PFSK-1 (cell line): ENCODE measurements around the gene METTL25B.

Experiments
- FOXP2 ChIP-seq: optimal IDR thresholded peaks from 2 replicates; pipeline ENCODE3; 2011; ENCODE audit warnings: borderline replicate concordance, control low read depth, inconsistent platforms; ENCODE audit not compliant: insufficient read depth; ENCODE audit errors: extremely low read length, extremely low read depth
- POLR2AphosphoS5 ChIP-seq: IDR thresholded peaks from 2 replicates; pipeline ENCODE4 v1.6.1; 2012; ENCODE audit warnings: low read depth, mild to moderate bottlenecking, control low read depth, low read length, moderate library complexity
- SIN3A ChIP-seq: IDR thresholded peaks from 2 replicates; pipeline ENCODE4 v1.6.1; 2012; ENCODE audit warnings: mild to moderate bottlenecking, low read length, moderate library complexity, borderline replicate concordance; ENCODE audit not compliant: insufficient read depth
- TAF1 ChIP-seq: IDR thresholded peaks from 2 replicates; pipeline ENCODE4 v1.6.1; 2012; ENCODE audit warnings: low read length, control low read depth, borderline replicate concordance; ENCODE audit not compliant: insufficient read depth
- TF ChIP-seq, protein P1 (sequence below), 2 experiments: IDR thresholded peaks; 2 replicates each; pipeline versions ENCODE4 v1.6.1 to v1.8.0; 2011 to 2012; ENCODE audit warnings: low read depth in 2 of 2, low read length in 2 of 2, control low read depth in 1 of 2, inconsistent platforms in 1 of 2, mild to moderate bottlenecking in 1 of 2, moderate library complexity in 1 of 2; ENCODE audit not compliant: insufficient read depth in 1 of 2

Gene METTL25B

DNA sequence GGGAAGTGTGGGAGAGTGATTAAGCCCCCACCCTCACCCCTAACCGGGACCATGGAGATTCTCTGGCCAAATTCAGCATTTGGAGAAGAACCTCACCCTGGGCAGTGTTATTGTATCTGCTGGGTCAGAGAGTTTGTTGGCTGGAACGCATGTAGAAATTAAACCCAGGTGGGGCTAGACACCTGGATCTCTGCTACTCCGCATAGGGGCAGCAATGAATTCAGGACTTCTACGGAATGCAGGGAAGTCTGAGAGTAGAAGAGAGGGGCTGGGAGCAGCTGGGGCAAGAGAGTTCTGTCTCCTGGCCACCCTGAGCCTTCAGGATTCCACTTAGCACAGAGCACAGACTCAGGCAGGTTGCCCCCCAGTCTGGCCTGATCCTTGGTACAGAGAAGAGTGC is 19.2 kb upstream of the METTL25B start:
- TF ChIP-seq FOXP2 (no peak), SIN3A (no peak), POLR2AphosphoS5 (no peak), TAF1 (no peak)
- TF ChIP-seq, protein P1, sequence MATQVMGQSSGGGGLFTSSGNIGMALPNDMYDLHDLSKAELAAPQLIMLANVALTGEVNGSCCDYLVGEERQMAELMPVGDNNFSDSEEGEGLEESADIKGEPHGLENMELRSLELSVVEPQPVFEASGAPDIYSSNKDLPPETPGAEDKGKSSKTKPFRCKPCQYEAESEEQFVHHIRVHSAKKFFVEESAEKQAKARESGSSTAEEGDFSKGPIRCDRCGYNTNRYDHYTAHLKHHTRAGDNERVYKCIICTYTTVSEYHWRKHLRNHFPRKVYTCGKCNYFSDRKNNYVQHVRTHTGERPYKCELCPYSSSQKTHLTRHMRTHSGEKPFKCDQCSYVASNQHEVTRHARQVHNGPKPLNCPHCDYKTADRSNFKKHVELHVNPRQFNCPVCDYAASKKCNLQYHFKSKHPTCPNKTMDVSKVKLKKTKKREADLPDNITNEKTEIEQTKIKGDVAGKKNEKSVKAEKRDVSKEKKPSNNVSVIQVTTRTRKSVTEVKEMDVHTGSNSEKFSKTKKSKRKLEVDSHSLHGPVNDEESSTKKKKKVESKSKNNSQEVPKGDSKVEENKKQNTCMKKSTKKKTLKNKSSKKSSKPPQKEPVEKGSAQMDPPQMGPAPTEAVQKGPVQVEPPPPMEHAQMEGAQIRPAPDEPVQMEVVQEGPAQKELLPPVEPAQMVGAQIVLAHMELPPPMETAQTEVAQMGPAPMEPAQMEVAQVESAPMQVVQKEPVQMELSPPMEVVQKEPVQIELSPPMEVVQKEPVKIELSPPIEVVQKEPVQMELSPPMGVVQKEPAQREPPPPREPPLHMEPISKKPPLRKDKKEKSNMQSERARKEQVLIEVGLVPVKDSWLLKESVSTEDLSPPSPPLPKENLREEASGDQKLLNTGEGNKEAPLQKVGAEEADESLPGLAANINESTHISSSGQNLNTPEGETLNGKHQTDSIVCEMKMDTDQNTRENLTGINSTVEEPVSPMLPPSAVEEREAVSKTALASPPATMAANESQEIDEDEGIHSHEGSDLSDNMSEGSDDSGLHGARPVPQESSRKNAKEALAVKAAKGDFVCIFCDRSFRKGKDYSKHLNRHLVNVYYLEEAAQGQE (IDR thresholded peaks at IDR 0.05; ENCODE audit: insufficient read depth in 1 of 2, low read depth in 2 of 2, low read length in 2 of 2), result no peak

DNA sequence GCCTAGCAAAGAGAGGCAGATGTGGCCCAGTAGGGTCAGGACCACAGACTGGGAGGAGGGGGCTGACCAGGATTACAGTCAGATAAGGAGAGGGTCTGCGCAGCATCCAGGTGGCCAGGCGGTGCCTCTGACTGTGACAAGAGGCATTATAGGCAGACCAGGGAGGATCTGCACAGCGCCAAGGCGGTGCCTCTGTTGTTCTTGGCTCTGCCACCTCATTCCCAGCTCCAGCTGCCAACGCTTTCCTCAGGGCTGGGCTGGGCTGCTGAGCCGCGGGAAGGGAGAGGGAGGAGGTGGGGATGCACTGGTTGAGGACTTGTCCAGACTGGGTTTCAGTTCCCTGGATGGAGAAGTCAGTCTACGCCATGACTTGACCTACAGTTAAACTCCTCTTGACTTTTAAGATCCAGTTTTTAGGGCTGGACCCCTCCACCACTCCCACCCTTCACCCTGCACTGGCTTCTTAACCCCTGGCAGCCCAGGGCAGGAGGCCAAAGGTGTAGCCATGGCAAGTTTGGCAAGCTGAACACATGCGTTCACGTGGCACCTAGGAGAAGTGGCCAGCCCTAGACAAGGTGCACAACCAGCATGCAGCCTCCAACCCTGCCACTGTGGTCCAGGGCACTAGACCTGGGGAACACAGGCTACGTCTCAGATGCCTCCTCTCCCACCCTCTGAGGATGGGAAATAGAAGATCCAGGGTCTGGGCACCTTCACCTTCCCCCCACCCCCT is 18.3 kb upstream of the METTL25B start:
- TF ChIP-seq FOXP2 (no peak), SIN3A (no peak)

DNA sequence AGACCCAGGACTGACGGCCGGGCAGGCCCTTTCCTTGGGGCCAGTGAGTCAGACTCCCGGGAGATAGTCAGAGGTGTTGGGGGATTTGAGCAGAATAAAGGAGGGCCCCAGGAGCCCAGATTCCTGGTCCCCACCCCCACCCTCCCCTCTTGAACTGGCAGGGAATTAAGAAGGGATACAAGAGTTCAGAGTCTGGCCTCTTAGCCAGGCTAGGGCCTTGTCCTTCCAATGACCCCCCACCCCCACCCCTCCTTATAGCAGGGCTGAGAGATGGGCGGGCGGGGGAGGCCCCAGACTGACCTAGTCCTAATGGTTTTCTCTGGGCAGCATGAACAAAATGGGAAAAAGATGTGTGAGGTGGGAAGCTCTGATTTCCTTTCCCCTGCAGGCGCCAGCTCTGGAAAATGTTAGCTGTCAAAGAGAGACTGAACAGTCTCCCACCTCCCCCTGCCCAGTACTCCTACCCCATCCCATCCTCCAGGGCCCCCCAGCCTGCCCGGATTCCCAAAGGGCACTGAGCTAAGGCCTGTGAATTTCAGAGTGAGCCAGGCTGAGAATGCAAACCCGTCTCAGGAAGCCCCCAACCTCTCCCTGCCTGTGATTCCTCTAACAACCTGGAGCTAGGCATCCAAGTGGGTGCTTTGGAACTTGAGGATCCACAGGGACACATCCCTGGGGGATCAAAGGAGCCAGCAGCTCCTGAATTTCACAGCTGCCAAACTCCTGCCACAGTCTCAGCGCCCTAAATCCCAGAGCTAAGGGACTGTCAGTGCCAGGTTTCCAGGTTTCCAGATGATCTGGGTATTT is 17.1 kb upstream of the METTL25B start:
- TF ChIP-seq TAF1 (no peak), POLR2AphosphoS5 (no peak), FOXP2 (no peak), SIN3A (no peak)
- TF ChIP-seq, protein P1 (IDR thresholded peaks at IDR 0.05; ENCODE audit: insufficient read depth in 1 of 2, low read depth in 2 of 2, low read length in 2 of 2), result no peak

DNA sequence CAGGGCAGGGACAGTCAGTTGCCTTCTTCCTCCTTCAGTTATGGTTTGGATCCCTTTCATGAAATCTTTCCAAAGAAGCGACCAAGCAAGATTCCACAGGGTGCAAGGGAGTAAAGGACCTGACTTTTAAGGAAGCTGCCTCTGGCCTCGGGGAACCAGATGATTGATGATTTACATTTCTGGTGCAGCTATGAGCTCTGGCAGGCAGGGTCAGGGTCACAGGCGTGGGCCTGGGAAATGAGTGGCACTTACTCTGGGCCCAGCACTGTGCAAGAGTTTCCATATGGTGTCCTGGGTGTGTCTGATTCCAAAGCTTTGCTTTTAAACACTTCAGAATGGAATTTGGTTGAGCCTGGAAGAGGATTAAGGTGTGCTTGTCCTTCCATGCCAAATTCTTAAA is 15.6 kb upstream of the METTL25B start:
- TF ChIP-seq POLR2AphosphoS5 (no peak), TAF1 (no peak), SIN3A (no peak), FOXP2 (no peak)
- TF ChIP-seq, protein P1 (IDR thresholded peaks at IDR 0.05; ENCODE audit: insufficient read depth in 1 of 2, low read depth in 2 of 2, low read length in 2 of 2), result no peak

DNA sequence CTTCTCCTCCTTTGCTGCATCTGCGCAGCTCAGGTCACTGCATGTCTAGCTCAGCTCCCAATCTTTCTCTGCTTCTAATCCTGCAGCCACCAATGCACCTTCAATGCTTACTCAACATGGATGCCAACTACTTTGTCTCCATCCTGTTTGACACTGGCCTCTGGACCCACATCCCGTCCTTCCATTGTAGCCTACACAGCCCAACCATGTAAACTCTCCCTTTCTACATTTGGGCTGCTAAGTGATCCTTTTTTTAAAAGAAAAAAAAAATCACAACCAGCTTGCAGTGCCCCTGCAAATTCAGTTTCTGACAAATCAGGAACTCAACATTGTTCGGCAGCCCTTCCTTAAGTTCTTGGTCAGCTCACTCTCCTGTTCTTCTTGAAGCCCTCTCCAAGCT is 13.4 kb upstream of the METTL25B start:
- TF ChIP-seq POLR2AphosphoS5 (no peak), TAF1 (no peak), SIN3A (no peak), FOXP2 (no peak)
- TF ChIP-seq, protein P1 (IDR thresholded peaks at IDR 0.05; ENCODE audit: insufficient read depth in 1 of 2, low read depth in 2 of 2, low read length in 2 of 2), result no peak
